HG02970 (cell line): ENCODE data around the gene DENND2C.

Experiments
- ATAC-seq: cut with Tn5 transposase; IDR thresholded peaks from one replicate; pipeline ENCODE4 v1.9.1; 2021; ENCODE audit warnings: mild to moderate bottlenecking, moderate library complexity, moderate number of reproducible peaks; ENCODE audit not compliant: unreplicated experiment, low FRiP score

DENND2C gene, protein sequence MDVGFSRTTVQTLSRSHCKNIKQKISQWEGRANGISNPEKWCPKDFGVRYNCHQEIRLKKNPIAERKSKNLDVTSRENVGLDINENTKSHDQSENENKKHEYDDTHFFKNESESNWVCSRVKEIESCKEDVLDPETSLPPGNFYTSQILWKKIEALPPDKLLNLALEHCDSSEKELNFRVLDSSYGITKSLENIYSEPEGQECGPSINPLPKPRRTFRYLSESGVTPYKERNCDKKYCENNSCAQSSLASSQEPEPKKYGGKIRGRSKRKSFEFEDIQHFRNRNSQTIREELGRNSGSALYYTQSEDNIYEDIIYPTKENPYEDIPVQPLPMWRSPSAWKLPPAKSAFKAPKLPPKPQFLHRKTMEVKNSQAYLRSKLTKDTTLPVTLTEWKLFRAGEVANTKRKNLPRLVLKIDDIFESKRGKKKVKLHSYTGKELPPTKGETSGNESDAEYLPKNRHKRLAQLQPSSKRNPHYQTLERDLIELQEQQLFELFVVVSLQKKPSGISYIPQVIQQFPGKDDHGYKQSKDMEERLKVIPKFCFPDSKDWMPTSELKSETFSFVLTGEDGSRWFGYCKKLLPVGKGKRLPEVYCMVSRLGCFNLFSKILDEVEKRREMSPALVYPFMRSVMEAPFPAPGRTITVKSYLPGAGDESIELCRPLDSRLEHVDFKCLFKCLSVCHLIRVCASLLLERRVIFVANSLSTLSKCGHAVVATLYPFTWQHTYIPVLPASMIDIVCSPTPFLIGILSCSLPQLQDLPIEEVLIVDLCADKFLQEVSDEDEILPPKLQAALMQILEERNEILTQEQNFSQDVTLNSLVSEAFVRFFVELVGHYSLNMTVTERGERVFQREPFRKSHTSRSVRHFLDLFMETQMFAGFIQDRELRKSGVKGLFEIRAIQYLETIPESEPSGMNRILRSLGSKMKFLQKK

DNA sequence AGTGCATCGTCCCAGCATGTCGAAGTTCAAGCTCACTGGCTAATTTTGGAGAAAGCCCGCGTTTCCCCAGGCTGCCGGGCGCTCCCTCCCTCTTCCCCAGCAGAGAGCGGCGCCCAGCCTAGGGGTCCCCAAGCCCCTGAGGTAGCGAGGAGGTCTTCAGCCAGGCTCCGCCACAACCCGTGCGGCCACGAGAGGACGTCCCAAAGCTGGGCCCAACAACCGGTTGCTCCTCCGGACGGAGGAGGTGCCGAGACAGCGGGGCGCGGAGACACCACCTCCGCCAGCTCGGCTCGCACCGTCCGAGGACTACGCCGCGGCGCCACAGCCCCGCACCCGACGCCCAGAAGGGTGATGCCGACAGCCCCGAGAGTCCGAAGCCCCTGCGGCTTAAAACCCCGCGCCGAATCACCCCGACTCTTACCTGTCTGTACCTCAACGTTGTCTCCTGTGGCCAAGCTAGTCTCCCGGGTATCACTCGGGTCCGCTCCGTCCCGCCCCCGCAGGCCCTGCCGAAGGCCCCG is at the start of gene DENND2C:
Gene DENND2C, minus strand, starts transcription at position 488 of the 521 bp plus-strand sequence. CDS start 44,065 bp downstream, outside the sequence.
- peak; percentile 56 for ATAC-seq

DNA sequence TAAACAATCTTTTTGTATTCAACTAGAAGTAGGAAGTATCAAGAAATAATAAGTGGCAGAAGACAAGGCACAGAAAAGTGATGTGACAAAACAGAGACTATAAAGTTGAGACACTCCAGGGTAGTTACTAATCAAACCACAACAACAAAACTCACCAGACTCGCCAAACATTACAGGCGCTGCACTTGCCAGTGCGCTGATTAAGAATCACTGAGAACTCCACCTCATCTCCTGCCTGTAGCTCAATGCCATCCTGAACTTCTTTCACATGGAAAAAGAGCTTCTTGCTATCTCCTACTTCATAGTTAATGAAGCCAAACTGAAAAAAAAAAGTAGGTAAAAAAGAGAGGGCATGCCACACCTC is 49.6 kb upstream of the DENND2C start:
- no peak for ATAC-seq

DNA sequence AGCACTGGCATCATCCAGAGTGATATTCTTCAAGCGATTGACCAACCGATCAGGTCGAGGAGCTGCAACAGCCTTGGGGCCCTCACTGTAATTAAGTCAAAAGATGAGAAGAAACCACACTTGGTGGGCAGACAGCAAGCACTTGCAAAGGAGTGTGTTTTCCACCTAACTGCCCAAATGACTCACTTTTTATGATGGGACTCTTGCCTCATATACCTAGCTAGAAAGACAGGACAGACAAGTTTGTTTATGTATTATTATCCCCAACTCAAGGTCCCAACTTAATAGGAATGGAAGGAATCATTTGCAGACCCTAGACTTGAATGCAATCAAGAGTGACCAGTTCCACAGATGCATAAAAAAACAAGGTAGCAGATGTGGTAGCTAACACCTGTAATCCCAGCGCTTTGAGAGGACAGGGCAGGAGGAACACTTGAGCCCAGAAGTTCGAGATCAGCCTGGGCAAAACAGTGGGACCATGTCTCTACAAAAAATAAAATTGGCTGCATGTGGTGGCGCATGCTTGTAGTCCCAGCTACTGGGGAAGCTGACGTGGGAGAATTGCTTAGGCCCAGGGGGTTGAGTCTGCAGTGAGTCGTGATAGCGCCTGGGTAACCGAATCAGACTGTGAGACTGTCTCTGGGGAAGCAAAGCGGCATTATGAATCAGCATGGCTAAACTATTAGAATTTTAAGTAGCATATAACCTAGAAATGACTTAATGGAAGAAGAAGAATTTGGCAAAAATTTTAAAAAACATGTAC is 49.0 kb upstream of the DENND2C start:
- no peak for ATAC-seq

DNA sequence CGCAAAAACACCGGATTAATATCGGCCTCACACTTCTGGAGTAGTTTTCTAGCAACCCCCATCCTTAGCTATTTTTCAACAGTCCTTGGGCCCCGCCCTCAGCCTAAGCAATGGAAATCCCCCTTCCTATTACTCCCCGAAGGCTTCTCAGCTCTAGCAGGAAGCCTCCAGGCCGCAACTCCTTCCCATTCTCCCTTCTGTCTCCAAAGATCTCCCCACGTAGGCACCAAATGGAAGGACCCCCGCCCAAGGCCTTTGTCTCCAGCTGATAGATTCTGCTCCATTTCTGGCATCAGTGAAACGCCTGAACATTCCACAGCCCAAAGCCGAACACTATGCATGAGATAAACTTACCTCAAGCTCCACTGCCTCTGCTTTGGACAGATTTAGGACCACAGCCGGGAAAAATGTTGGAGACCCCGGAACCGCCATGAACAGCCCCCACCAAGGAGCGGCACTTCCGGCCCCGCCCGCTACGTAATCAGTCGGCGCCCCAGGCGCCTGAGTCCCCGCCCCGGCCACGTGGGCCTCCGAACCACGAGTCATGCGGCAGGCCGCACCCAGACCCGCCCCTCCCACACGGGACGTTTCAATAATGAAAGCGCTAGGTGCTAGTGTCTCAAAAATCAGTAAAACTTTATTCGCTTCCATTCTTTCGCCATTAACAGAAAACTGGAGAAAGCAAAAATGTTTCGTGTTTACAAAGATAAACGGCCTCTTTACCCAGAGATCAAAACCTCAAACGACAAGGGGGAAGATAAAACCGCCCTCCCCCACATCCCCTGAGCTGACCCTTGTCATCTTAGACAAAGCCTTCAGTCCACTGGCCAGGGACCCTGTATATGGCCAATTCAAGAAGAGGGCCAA is 46.7 kb upstream of the DENND2C start, which contains the start of gene NRAS:
Gene NRAS, minus strand, starts transcription at position 468 of the 867 bp plus-strand sequence. CDS start 611 bp downstream, outside the sequence.
- ATAC-seq = peak; percentile 97

DNA sequence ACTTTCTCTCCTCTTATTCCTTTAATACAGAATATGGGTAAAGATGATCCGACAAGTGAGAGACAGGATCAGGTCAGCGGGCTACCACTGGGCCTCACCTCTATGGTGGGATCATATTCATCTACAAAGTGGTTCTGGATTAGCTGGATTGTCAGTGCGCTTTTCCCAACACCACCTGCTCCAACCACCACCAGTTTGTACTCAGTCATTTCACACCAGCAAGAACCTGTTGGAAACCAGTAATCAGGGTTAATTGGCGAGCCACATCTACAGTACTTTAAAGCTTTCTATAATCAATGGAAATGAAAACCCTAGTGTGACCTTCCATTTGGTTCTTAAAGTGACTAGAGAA is 46.1 kb upstream of the DENND2C start:
- ATAC-seq = no peak

DNA sequence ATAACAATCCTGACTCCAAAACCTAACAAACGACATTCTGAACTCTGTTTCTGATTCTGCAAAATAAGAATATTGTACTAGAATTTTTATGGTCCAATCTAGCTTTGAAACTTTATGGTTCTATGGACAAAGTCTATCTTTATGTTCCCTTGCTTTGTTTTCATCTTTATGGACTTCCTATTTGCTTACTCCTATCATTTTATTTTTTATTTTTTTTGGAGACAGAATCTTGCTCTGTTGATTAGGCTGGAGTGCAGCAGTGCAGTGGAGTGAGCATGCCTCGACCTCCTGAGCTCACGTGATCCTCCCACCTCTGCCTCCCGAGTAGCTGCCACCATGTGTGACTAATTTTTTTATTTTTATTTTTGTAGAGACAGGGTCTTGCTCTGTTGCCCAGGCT is 43.1 kb upstream of the DENND2C start:
- ATAC-seq = no peak

DNA sequence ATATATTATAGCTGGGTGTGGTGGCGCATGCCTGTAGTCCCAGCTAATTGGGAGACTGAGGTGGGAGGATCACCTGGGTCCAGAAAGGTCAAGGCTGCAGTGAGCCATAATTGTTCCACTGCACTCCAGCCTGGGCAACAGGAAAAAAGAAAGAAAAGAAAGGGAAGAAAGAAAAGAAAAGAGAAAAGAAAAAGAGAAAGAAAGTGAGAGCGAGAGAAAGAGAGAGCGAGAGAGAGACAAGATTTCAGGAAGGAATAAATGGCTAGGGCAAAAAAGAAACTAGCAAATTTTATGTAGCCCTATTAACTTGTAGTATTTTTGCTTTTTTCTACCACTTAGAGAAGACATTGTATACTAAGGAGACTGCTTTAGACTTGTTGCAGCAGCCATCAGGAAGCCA is 40.5 kb upstream of the DENND2C start:
- no peak for ATAC-seq

DNA sequence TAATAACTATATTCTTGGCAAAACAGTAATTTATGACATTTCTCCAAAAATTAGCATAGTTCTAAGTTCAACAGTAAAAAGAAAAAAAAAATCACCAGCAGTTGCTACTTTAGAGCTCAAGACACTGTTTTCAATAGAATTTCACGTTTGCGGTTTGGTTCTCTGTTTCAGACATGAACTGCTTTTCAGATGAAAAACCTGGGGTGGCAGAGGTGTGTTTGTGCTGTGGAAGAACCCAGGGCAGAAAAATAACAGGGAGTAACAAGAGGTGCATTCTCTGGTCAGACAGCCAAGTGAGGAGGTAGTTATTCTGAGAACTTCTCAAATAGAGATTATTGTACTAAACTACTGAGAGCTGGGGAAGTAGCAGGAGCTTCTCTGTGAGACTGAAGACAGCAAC is 37.8 kb upstream of the DENND2C start:
- no peak for ATAC-seq

DNA sequence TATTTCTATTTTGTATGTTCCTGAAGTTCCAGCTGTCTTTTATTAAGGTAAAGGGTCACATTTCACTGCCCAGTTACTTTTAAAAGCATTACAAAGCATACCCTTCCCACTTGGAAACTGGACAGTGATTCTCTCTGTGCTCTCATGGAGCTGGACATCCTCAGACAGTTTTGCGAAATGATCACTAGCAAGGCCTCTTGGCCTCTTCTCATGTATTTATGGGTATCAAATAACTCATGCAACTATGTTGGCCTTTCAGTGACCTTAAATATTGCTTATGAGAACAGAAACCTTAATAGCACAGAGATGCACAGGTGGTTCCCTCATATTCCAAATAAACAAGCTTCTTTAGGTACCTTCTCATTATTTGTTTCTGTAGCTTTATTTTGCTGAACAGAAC is 33.4 kb upstream of the DENND2C start:
- no peak for ATAC-seq

DNA sequence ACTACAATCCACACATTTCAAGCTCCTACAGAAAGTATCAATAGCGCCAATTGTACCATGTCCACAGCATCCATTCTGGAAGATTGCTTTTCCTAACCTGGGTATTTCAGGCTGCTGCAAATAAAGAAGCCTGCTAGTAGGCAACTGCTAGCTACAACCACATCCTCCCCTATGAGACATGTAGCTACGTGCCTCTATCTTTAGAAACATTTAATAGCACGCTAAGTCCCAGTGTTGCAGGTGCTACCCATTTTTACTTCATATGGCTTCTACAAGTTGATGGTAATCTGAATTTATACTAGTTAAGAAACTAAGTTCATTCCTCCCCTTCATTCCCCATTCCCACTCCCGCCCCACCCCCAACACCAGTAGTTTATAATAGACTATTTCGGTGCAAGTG is 32.9 kb upstream of the DENND2C start:
- no peak for ATAC-seq

DNA sequence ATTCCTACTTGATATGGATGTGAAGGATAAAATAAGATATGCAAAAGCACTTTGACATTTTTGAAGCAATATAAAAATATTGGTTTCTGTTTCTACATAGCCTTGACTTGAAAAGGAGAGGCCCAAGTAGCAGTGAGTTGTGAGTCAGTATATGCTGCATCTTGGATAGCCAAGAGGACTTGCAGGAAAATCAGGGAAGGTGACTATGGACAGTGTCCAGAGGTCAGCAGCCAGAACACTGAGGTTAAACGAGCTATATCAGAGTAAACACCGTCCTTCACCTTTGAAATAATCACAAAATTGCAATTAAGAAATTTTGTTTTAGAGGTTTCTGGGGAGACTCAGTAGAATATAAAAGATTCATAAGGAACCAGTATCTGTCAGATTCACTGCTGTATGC is 32.1 kb upstream of the DENND2C start:
- ATAC-seq = no peak

DNA sequence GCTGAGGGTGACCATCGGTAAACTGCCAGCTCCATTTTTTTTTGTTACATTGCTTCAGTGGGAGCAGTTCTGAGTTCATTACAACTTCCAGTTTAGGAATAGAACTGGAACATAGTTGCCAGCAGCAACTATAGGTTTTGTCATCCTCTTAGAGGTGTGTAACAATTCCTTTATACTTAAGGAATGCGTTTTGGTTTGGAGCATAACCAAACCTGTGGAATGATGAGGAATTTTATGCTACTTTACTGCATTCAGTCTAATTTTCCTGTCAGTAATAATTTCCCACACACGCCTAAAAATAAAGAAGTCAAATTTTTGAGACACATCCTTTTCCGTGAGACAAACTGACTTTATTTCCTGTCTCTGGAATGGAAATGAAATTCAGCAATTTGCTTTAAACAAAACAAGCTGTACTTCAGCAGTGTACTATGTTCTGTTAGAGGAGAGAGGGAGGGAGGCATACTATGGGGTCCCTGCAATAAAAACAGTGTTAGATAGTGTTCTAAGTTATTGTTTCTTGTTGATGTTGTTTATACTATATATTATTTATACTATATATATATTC is 30.3 kb upstream of the DENND2C start:
- no peak for ATAC-seq

DNA sequence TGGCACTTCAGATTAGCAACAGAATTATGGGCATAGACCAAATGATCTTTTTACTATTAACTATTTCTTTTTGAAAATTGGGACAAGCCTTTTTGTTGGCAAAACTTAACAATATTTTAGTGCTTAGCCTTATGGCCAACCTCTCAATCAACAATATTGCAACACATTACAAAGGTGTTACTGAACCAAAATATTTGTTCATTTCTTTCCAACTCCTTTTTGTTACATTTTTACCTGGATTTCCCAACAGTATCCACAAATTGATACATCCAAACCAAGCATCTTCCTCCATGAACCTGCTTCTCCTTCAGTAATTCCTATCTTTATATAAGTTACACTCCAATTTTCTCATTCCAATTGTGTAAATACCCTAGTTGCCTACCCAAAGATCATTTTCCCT is 27.0 kb upstream of the DENND2C start:
- ATAC-seq = no peak

DNA sequence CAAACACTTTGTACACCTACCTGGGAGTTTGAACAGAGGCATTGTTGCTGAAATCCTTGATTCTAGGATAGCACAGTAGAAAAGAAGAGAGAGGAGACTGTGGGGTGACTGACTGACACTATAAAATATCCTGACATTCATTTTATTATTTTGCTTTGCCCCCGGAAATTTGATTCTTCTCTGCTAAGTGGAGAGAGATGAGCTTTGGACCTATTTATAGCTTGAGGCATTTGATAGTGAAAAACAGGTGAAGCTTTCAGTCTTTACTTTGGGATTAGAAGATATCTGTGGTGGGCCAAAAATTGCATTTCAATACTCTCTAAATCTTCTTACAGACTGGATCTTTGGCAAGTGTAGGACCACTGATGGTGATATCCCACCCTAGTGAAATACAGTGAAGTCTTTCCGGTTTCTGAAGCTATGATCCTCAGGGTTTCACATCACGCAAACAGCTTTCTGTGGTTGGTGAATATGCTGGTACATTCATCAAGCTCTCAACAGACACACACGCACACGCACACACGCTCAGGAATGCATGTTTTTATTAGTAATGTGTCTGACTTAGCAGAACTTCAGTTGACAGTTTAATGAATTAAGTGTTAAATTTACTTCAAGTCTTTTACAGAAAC is 25.7 kb upstream of the DENND2C start, which contains the start of gene AMPD1:
Gene AMPD1, minus strand, starts transcription at position 117 of the 629 bp plus-strand sequence. Its CDS starts 75 bp downstream, at position 42.
- no peak for ATAC-seq

DNA sequence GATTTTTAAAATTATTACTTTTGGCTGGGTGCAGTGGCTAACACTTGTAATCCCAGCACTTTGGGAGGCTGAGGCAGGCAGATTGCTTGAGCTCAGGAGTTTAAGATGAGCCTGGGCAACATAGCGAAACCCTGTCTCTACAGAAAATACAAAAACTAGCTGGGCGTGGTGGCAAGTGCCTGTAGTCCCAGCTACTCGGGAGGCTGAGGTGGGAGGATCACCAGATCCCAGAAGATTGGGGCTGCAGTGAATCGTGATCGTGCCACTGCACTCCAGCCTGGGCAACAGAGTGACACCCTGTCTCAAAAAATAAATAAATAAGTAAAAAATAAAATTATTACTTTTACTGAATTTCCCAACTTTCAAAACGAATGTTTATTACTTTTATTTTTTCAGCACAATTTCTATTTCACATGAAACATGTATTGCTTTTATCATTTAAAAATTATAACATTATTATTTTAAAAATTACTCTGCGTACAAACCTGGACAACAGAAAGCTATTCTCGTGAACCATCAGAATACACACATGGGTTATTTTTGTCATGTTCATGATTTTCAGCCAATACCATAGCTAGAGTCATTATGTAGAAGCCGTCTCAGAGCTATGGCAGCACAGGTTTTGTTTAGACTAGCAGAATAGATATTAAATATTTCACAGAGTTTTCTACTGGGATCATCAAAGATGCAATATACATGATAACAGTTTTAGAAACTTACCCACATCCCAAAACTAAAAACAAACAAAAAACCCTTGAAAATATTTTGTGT is 24.9 kb upstream of the DENND2C start:
- ATAC-seq = no peak

DNA sequence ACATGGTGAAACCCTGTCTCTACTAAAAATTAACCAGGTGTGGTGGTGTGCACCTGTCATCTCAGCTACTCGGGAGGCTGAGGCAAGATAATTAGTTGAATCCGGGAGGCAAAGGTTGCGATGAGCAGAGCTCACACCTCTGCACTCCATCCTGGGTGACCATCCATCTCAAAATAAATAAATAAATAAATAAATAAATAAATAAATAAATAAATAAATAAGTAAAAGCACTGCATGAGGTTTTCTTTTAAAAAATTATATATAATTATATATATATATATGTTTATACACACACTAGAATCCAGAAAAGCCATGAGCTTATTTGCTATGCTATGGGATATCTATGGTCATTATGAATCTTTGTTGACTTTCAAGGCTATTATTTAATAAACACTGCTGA is 23.1 kb upstream of the DENND2C start:
- ATAC-seq = no peak

DNA sequence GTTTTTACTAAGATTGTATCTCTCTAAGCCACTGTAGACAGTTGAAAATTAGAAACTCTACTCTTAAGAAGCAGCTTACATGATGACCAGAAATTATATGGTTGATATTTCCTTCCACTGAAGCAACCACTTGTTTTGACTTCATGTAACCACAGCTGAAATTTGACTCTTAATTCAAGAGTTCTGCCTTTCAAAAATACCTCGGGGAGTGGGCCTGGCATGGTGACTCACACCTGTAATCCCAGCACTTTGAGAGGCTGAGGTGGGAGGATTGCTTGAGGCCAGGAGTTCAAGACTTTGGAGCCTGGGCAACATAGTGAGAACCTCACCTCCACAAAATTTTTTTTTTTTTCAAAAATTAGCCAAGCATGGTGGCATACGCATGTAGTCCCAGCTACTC is 21.2 kb upstream of the DENND2C start:
- ATAC-seq = no peak

DNA sequence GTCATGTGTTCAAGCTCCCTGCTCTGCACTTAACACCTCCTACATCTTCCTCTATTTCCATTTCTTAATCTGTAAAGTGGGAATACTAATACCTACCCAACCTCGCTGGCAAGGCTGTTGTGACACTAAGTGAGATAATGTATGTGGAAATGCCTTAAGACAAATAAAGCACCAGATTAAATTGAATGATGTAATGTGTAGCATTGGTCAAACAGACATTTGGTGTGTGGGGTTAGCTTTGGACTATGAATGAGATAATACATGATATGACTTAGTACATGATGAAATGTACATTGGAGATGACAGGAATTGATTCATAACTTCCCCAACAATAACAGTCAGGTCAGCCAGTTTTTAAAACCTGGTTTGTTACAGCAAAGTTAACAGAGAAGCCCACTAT is 20.3 kb upstream of the DENND2C start:
- no peak for ATAC-seq
